SK-N-SH (cell line): Measurements from ENCODE around the gene CACNA1E.

ENCODE experiments used
- EP300 ChIP-seq, 2 experiments: IDR thresholded peaks; 2 replicates each; pipeline versions ENCODE4 v1.4.0 to v1.6.1; 2012; ENCODE audit warnings: borderline replicate concordance in 1 of 2, low read depth in 1 of 2, low read length in 1 of 2
- FOXM1 ChIP-seq: IDR thresholded peaks from 2 replicates; pipeline ENCODE4 v1.4.0; 2012; ENCODE audit warnings: low read depth, mild to moderate bottlenecking
- IRF3 ChIP-seq: fragments of 150-350 bp; IDR thresholded peaks from 2 replicates; pipeline ENCODE4 v1.6.1; 2016; ENCODE audit warnings: mild to moderate bottlenecking, low read depth, low read length
- NRF1 ChIP-seq: IDR thresholded peaks from 2 replicates; pipeline ENCODE4 v1.6.1; 2012; ENCODE audit warnings: low read depth, mild to moderate bottlenecking, low read length
- TF ChIP-seq, protein P1 (sequence below): fragments of 200-600 bp; sonication (generic); IDR thresholded peaks from 2 replicates; pipeline ENCODE4 v1.6.1; 2017; ENCODE audit warnings: antibody characterized with exemption, mild to moderate bottlenecking, moderate library complexity

DNA sequence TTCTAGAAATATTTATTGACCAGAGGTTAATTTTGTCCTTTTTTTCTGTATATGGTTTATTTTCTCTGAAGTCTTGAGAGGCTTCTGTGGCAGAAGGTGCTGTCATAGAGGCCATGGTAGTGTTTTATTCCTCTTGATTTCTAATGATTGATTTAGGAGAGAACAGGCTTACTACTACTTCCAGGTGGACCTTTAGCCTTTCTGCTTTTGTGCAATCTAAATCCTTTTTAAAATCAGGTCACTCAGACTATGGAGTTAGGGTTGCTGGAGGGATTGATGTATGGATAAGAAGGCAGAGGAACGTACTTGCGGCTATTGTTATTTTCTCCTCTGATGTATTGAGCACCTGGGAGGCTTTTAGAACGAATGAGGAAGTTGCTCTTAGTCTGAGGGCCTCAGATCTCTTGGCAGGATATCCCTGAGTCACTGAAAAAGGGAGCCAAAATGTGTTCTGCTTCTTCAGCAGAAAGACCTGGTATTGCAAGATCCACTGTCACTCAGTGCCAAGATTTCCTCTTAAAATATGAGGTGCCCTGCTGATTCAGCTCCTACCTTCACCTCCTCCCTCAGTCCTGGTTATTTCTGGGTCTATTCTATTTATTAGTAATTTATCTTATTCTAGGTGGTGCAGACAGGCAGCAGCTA is 300.8 kb downstream of the CACNA1E start:
- TF ChIP-seq, protein P1, sequence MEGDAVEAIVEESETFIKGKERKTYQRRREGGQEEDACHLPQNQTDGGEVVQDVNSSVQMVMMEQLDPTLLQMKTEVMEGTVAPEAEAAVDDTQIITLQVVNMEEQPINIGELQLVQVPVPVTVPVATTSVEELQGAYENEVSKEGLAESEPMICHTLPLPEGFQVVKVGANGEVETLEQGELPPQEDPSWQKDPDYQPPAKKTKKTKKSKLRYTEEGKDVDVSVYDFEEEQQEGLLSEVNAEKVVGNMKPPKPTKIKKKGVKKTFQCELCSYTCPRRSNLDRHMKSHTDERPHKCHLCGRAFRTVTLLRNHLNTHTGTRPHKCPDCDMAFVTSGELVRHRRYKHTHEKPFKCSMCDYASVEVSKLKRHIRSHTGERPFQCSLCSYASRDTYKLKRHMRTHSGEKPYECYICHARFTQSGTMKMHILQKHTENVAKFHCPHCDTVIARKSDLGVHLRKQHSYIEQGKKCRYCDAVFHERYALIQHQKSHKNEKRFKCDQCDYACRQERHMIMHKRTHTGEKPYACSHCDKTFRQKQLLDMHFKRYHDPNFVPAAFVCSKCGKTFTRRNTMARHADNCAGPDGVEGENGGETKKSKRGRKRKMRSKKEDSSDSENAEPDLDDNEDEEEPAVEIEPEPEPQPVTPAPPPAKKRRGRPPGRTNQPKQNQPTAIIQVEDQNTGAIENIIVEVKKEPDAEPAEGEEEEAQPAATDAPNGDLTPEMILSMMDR: no peak
- no peak for TF ChIP-seq NRF1
- TF ChIP-seq EP300 (IDR thresholded peaks at IDR 0.05; ENCODE audit: borderline replicate concordance in 1 of 2, low read depth in 1 of 2, low read length in 1 of 2): no peak
- no peak for TF ChIP-seq IRF3
- TF ChIP-seq FOXM1: no peak
